ENCODE measurements around the gene HOXB13. TPM values are rescaled to one million over a fixed set of nuclear protein-coding genes. Genes with fewer than 3 reads are reported as not detected.
A peak's percentile ranks its signal among the peaks of the same experiment; 100 is the strongest.

The HOXB13 gene
- total and polyA plus RNA-seq, 10 donors: 0.02 TPM; not detected in 9

DNA sequence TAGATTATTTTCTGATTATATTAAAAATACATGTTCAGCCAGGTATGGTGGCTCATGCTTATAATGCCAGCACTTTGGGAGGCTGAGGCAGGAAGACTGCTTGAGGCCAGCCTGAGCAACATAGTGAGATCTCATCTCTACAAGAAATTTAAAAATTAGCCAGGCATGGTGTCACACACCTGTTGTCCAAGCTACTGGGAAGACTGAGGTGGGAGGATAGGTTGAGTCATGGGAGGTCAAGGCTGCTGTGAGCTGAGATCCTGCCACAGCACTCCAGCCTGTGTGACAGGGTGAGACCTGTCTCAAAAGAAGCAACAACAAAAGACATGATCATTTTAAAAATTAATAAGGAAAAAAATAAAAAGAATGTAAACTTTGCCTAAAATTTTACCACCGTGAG lies 46.9 kb downstream of the HOXB13 start:
- intact Hi-C loops (cut with DNase I; ENCODE audit: low total_unique reads): loop anchor here (10.0 kb wide), 1 partner anchor 353 kb away; no protein-coding TSS in a partner anchor
- Histone ChIP-seq H3K27ac (no peak overlapping the region), H3K4me3 (no peak overlapping the region), H3K27me3 (replicated peaks in 1 of 7) (peaks cover 0 to 63% (median 19%) of the 10 kb centered on the region in 7 donors), H3K4me1 (peaks cover 3 to 9% (median 6%) of the 10 kb centered on the region in 6 donors), H3K9me3 (no peaks in the 10 kb centered on the region), H3K36me3 (no peaks in the 10 kb centered on the region)
- TF ChIP-seq POLR2AphosphoS5 (IDR thresholded peaks at IDR 0.05): no peak
- TF ChIP-seq, protein P1, sequence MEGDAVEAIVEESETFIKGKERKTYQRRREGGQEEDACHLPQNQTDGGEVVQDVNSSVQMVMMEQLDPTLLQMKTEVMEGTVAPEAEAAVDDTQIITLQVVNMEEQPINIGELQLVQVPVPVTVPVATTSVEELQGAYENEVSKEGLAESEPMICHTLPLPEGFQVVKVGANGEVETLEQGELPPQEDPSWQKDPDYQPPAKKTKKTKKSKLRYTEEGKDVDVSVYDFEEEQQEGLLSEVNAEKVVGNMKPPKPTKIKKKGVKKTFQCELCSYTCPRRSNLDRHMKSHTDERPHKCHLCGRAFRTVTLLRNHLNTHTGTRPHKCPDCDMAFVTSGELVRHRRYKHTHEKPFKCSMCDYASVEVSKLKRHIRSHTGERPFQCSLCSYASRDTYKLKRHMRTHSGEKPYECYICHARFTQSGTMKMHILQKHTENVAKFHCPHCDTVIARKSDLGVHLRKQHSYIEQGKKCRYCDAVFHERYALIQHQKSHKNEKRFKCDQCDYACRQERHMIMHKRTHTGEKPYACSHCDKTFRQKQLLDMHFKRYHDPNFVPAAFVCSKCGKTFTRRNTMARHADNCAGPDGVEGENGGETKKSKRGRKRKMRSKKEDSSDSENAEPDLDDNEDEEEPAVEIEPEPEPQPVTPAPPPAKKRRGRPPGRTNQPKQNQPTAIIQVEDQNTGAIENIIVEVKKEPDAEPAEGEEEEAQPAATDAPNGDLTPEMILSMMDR (IDR thresholded peaks at IDR 0.05 in 8 of 11, conservative IDR thresholded peaks at IDR 0.05 in 3 of 11): no peak
- no peak for TF ChIP-seq POLR2A (IDR thresholded peaks at IDR 0.05)
- WGBS, 5 donors: 86 to 92% (median 89%) methylated on average over 1 of the region's 1 CpG
- no peak for DNase-seq

GRCh38 chr17:48679385-48680096 lies 49.0 kb downstream of the HOXB13 start:
- 79 to 88% (median 82%) methylated on average over 5 of the region's 5 CpGs for WGBS, 5 donors
- peaks cover 0 to 80% (median 19%) of the 10 kb centered on the region in 7 donors for H3K27me3 ChIP-seq (replicated peaks in 1 of 7)
- no peaks in the 10 kb centered on the region for H3K36me3 ChIP-seq
- no peaks in the 10 kb centered on the region for H3K9me3 ChIP-seq
- intact Hi-C loops (cut with DNase I; ENCODE audit: low total_unique reads): loop anchor here (5.0 to 10.0 kb wide), 2 partner anchors 198 to 355 kb away; no protein-coding TSS in a partner anchor
- no peak for DNase-seq
- no peak overlapping the region for H3K4me3 ChIP-seq
- peaks cover 3 to 9% (median 6%) of the 10 kb centered on the region in 6 donors for H3K4me1 ChIP-seq
- TF ChIP-seq, protein P1 (IDR thresholded peaks at IDR 0.05 in 8 of 11, conservative IDR thresholded peaks at IDR 0.05 in 3 of 11): no peak
- no peak overlapping the region for H3K27ac ChIP-seq

DNA sequence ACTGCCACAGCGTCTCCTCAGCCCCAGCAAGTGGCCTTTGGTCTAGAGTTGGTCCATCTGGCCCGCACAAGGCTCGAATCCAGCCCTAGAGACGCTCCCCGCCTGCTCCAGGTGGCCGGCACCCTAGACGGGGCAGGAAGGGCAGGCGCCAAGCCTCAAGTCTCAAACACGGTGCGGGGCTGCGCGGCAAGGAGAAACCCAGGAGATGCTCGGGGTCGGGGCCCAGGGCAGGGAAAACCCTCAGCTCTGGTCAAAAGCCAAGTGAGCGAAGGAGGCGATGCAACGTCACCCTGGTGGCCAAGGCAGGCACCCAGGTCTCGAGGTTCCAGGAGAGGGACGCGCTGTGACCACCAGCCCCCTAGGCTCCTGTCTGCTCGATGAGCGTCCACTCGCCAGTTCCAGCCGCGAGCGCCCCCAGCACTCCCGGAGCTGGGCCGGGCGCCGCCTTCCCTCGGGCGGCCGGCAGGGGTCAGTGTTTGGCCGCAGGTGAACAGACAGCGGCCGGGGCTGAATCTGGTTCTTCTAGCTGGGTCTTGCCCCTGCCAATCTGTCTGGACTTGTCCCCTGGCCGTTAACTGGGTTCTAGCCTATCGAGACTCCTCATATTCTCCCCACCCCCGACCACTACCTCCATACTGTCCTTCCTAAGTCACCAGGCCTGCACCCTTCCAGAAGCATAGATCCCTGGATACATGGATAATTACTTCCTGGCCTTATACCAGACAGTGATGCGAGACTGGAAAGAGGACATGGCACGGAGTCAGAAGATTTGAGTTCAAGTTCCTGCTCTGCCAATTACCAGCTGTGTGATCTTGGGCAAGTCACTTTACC lies 50.2 kb downstream of the HOXB13 start:
- 7 to 11% (median 9%) methylated on average over 29 to 41 of the region's 41 CpGs for WGBS, 5 donors
- peak overlapping the region in 2 of 8 donors; percentile 7 to 55 for H3K4me3 ChIP-seq
- no peak overlapping the region for H3K27ac ChIP-seq
- H3K36me3 ChIP-seq: no peaks in the 10 kb centered on the region
- intact Hi-C loops (cut with DNase I; ENCODE audit: low total_unique reads): loop anchor here (5.0 kb wide), 1 partner anchor 199 kb away; no protein-coding TSS in a partner anchor
- peaks cover 0 to 89% (median 19%) of the 10 kb centered on the region in 7 donors for H3K27me3 ChIP-seq (replicated peaks in 1 of 7)
- H3K9me3 ChIP-seq: no peaks in the 10 kb centered on the region
- no peak for TF ChIP-seq POLR2A (IDR thresholded peaks at IDR 0.05)
- TF ChIP-seq, protein P1 (IDR thresholded peaks at IDR 0.05 in 8 of 11, conservative IDR thresholded peaks at IDR 0.05 in 3 of 11): peak; percentile 65 to 97 (median 90)
- TF ChIP-seq POLR2AphosphoS5 (IDR thresholded peaks at IDR 0.05): peak in 1 of 3 donors; percentile 28
- peak; percentile 89 for DNase-seq
- H3K4me1 ChIP-seq: peaks cover 3 to 9% (median 6%) of the 10 kb centered on the region in 6 donors
